Osteoblast (primary cell): Measurements from ENCODE around the gene SLC30A1. TPM values are rescaled to one million over a fixed set of nuclear protein-coding genes. Genes with fewer than 3 reads are reported as not detected.

ENCODE experiments used
- DNase-seq: peaks from one replicate; pipeline ENCODE4 v3.0.0; 2011; ENCODE audit warnings: low spot score, mixed read lengths; ENCODE audit not compliant: insufficient read length; ENCODE audit errors: missing footprints
- H2AFZ ChIP-seq: 2 replicates; pipeline ENCODE4 v1.6.0; 2011; ENCODE audit warnings: mild to moderate bottlenecking, low read length
- H3K27ac ChIP-seq: 2 replicates; pipeline ENCODE4 v1.5.1; 2011; ENCODE audit warnings: mild to moderate bottlenecking, low read depth, low read length, moderate library complexity
- H3K27me3 ChIP-seq: 2 replicates; pipeline ENCODE4 v1.6.0; 2012; ENCODE audit warnings: mild to moderate bottlenecking, control low read depth, inconsistent platforms, low read length, moderate library complexity; ENCODE audit not compliant: insufficient read depth
- H3K36me3 ChIP-seq: 2 replicates; pipeline ENCODE4 v1.5.1; 2011; ENCODE audit warnings: mild to moderate bottlenecking, low read length, control low read depth, moderate library complexity; ENCODE audit not compliant: insufficient read depth
- H3K4me1 ChIP-seq: 2 replicates; pipeline ENCODE4 v1.5.1; 2011; ENCODE audit warnings: mild to moderate bottlenecking, low read length, control low read depth, moderate library complexity; ENCODE audit not compliant: insufficient read depth
- H3K4me2 ChIP-seq: 2 replicates; pipeline ENCODE4 v1.6.0; 2011; ENCODE audit warnings: mild to moderate bottlenecking, low read length; ENCODE audit not compliant: insufficient read depth
- H3K4me3 ChIP-seq: fragments of 200-600 bp; sonication (generic); 3 replicates; pipeline ENCODE4 v1.5.1; 2012; ENCODE audit warnings: mild to moderate bottlenecking, low read length, inconsistent platforms; ENCODE audit not compliant: insufficient read depth
- H3K79me2 ChIP-seq: 2 replicates; pipeline ENCODE4 v1.6.0; 2012; ENCODE audit warnings: mild to moderate bottlenecking, low read length, control low read depth, inconsistent platforms; ENCODE audit not compliant: insufficient read depth
- H3K9me3 ChIP-seq: 2 replicates; pipeline ENCODE4 v1.5.1; 2011; ENCODE audit warnings: low read depth, low read length, control low read depth
- H4K20me1 ChIP-seq: 2 replicates; pipeline ENCODE4 v1.6.0; 2012; ENCODE audit warnings: mild to moderate bottlenecking, low read length, control low read depth; ENCODE audit not compliant: insufficient read depth
- CTCF ChIP-seq: IDR thresholded peaks from 2 replicates; pipeline ENCODE4 v1.5.1; 2011; ENCODE audit warnings: mild to moderate bottlenecking, low read depth, low read length, moderate library complexity; ENCODE audit errors: extremely low read depth
- total RNA-seq: library from RNA; depleted of rRNA; stranded (reverse); fragments of >200 nt; gene quantifications from 2 replicates; pipeline ENCODE4 v1.2.3, GENCODE V29; 2012

The SLC30A1 gene
- total RNA-seq, 1 donor = 49.9 TPM

GRCh38 chr1:211613951-211614350 is 35.0 kb upstream of the SLC30A1 start:
- no peaks in the 10 kb centered on the region for H3K9me3 ChIP-seq
- DNase-seq = no peak
- H3K4me2 ChIP-seq = no peak overlapping the region
- no peaks in the 10 kb centered on the region for H3K36me3 ChIP-seq
- peak overlapping the region; percentile 64 for H3K27ac ChIP-seq
- no peaks in the 10 kb centered on the region for H3K79me2 ChIP-seq
- no peaks in the 10 kb centered on the region for H4K20me1 ChIP-seq
- peaks cover 14% of the 10 kb centered on the region for H3K4me1 ChIP-seq
- H3K4me3 ChIP-seq = no peak overlapping the region
- TF ChIP-seq CTCF = no peak
- no peaks in the 10 kb centered on the region for H3K27me3 ChIP-seq
- H2AFZ ChIP-seq = no peak overlapping the region

GRCh38 chr1:211613108-211613947 is 34.4 kb upstream of the SLC30A1 start:
- Histone ChIP-seq H2AFZ (peak overlapping the region; percentile 91), H3K36me3 (no peaks in the 10 kb centered on the region), H4K20me1 (no peaks in the 10 kb centered on the region), H3K27ac (peak overlapping the region; percentile 87), H3K79me2 (no peaks in the 10 kb centered on the region), H3K27me3 (no peaks in the 10 kb centered on the region), H3K4me2 (no peak overlapping the region), H3K4me1 (peaks cover 14% of the 10 kb centered on the region), H3K9me3 (no peaks in the 10 kb centered on the region), H3K4me3 (no peak overlapping the region)
- peak; percentile 96 for DNase-seq
- no peak for TF ChIP-seq CTCF

- Histone ChIP-seq H3K4me3 (no peak overlapping the region), H3K4me2 (no peak overlapping the region), H3K27ac (peak overlapping the region; percentile 87), H2AFZ (peak overlapping the region; percentile 91), H3K4me1 (peaks cover 14% of the 10 kb centered on the region), H3K36me3 (no peaks in the 10 kb centered on the region), H3K27me3 (no peaks in the 10 kb centered on the region), H3K9me3 (no peaks in the 10 kb centered on the region), H4K20me1 (no peaks in the 10 kb centered on the region), H3K79me2 (no peaks in the 10 kb centered on the region)
- no peak for TF ChIP-seq CTCF
- no peak for DNase-seq
Observed at GRCh38 chr1:211612786-211613107, 33.8 kb upstream of the SLC30A1 start.

- Histone ChIP-seq H3K79me2 (no peaks in the 10 kb centered on the region), H3K4me3 (no peak overlapping the region), H4K20me1 (no peaks in the 10 kb centered on the region), H3K27ac (no peak overlapping the region), H3K9me3 (no peaks in the 10 kb centered on the region), H3K4me1 (peaks cover 14% of the 10 kb centered on the region), H2AFZ (peak overlapping the region; percentile 63), H3K4me2 (no peak overlapping the region), H3K36me3 (no peaks in the 10 kb centered on the region), H3K27me3 (no peaks in the 10 kb centered on the region)
- TF ChIP-seq CTCF = no peak
- no peak for DNase-seq
Observed at GRCh38 chr1:211611818-211612217, 32.9 kb upstream of the SLC30A1 start.
